Measurements from ENCODE around the gene IFI27L2.

The IFI27L2 gene

DNA sequence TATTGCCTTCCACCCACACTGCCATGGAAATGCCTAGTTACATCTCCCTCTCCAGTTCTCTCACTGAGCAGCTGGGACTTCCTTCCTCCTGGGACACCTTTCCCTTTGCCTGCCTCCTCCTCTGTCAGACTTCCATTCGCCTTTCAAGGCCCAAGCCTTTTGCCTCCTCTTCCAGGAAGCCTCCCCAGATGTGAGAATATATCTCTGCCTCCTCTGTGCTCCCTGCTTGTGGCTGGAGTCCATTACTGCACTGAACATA, 3.1 kb downstream of the IFI27L2 start:
- Histone ChIP-seq H3K4me3 (replicated peaks; ENCODE audit: insufficient read depth, low read length) (no peak overlapping the region), H3K27ac (replicated peaks) (no peak overlapping the region), H3K27me3 (ENCODE audit: insufficient read depth, poor library complexity, severe bottlenecking) (peaks cover 5% of the 10 kb centered on the region)
- DNase-seq (ENCODE audit: low read depth in 1 of 2, low spot score in 1 of 2): no peak
- no peak for TF ChIP-seq GABPA (IDR thresholded peaks at IDR 0.05; ENCODE audit: low read depth)
- TF ChIP-seq, protein P1, sequence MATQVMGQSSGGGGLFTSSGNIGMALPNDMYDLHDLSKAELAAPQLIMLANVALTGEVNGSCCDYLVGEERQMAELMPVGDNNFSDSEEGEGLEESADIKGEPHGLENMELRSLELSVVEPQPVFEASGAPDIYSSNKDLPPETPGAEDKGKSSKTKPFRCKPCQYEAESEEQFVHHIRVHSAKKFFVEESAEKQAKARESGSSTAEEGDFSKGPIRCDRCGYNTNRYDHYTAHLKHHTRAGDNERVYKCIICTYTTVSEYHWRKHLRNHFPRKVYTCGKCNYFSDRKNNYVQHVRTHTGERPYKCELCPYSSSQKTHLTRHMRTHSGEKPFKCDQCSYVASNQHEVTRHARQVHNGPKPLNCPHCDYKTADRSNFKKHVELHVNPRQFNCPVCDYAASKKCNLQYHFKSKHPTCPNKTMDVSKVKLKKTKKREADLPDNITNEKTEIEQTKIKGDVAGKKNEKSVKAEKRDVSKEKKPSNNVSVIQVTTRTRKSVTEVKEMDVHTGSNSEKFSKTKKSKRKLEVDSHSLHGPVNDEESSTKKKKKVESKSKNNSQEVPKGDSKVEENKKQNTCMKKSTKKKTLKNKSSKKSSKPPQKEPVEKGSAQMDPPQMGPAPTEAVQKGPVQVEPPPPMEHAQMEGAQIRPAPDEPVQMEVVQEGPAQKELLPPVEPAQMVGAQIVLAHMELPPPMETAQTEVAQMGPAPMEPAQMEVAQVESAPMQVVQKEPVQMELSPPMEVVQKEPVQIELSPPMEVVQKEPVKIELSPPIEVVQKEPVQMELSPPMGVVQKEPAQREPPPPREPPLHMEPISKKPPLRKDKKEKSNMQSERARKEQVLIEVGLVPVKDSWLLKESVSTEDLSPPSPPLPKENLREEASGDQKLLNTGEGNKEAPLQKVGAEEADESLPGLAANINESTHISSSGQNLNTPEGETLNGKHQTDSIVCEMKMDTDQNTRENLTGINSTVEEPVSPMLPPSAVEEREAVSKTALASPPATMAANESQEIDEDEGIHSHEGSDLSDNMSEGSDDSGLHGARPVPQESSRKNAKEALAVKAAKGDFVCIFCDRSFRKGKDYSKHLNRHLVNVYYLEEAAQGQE (IDR thresholded peaks at IDR 0.05; ENCODE audit: insufficient replicate concordance, low read depth): no peak
- no peak for TF ChIP-seq POLR2AphosphoS5 (IDR thresholded peaks at IDR 0.05; ENCODE audit: low read depth)
- TF ChIP-seq, protein P2, sequence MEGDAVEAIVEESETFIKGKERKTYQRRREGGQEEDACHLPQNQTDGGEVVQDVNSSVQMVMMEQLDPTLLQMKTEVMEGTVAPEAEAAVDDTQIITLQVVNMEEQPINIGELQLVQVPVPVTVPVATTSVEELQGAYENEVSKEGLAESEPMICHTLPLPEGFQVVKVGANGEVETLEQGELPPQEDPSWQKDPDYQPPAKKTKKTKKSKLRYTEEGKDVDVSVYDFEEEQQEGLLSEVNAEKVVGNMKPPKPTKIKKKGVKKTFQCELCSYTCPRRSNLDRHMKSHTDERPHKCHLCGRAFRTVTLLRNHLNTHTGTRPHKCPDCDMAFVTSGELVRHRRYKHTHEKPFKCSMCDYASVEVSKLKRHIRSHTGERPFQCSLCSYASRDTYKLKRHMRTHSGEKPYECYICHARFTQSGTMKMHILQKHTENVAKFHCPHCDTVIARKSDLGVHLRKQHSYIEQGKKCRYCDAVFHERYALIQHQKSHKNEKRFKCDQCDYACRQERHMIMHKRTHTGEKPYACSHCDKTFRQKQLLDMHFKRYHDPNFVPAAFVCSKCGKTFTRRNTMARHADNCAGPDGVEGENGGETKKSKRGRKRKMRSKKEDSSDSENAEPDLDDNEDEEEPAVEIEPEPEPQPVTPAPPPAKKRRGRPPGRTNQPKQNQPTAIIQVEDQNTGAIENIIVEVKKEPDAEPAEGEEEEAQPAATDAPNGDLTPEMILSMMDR (IDR thresholded peaks at IDR 0.05; ENCODE audit: insufficient read depth, low read length): no peak
- TF ChIP-seq SPI1 (IDR thresholded peaks at IDR 0.05; ENCODE audit: borderline replicate concordance, low read depth): no peak

DNA sequence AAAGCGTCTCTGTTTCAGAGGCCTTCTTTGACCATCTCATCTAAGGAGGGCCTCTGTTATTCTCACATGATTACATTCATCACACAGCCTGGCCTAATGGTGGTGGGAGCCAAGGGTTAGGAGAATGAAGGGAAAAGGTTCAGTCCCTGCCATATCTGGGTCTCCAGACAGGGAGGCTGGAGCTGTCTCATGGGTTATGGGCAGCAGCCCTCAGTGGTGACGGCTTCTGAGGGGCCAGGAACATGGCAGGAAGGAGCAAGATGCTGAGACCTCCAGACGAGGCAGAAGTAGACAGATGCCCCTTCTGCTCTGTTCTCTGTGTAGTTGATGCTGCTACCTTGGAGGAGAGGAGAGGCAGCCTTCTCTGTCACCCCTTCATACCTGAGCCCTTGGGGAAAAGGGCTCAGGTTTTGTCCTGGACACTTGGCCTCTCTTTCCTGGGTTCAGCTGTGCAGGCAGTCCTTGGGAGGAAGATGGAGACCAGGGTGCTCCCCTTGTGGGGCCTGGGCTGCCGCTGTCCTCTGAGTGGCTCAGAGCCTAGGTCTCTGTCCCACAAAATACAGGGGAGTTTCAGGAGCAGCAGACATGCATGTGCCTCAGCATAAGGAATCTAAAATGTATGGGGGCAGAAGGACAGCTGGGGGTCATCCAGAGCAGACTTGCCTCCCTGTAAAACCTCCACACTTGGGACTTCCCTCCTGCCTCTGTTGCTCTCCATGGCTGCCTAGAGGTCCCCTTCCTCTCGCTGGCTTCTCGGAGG, 3.6 kb downstream of the IFI27L2 start:
- TF ChIP-seq, protein P2 (IDR thresholded peaks at IDR 0.05; ENCODE audit: insufficient read depth, low read length): no peak
- TF ChIP-seq, protein P1 (IDR thresholded peaks at IDR 0.05; ENCODE audit: insufficient replicate concordance, low read depth): no peak
- TF ChIP-seq POLR2AphosphoS5 (IDR thresholded peaks at IDR 0.05; ENCODE audit: low read depth) (no peak), SPI1 (IDR thresholded peaks at IDR 0.05; ENCODE audit: borderline replicate concordance, low read depth) (no peak), GABPA (IDR thresholded peaks at IDR 0.05; ENCODE audit: low read depth) (no peak)
- Histone ChIP-seq H3K27me3 (ENCODE audit: insufficient read depth, poor library complexity, severe bottlenecking) (peaks cover 5% of the 10 kb centered on the region), H3K27ac (replicated peaks) (no peak overlapping the region), H3K4me3 (replicated peaks; ENCODE audit: insufficient read depth, low read length) (no peak overlapping the region)
- DNase-seq (ENCODE audit: low read depth in 1 of 2, low spot score in 1 of 2): no peak

DNA sequence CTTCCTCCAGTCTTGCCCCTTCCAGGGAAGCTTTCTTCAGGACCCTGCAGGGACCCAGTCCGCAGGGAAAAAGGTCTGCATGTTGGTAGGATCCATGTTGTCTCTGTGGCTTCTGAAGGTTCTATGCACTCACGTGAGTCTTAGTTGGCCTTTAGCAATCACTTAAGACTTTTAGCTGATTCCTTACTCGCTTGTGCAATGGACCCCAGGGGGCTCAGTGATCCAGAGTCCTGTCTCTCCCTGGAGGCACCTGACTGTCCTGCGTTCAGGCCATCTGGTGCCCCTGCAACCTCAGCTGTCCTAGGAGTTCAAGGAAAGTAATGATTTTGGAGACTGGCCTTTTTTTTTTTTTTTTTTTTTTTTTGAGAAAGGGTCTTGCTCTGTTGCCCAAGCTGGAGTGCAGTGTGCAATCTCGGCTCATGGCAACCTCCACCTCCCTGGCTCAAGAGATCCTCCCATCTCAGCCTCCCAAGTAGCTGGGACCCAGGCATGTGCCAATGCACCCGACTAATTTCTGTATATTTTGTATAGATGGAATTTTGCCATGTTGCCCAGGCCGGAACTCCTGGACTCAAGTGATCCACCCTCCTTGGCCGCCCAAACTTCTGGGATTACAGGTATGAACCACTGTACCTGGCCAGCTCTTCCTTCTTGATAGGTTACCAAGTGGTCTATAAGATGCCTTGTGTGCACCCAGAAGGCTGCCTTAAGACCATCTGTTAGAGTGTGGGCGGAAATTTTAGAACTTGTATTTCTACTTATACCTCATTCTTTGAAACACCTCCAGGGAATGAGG, 4.6 kb downstream of the IFI27L2 start:
- TF ChIP-seq SPI1 (IDR thresholded peaks at IDR 0.05; ENCODE audit: borderline replicate concordance, low read depth) (no peak), POLR2AphosphoS5 (IDR thresholded peaks at IDR 0.05; ENCODE audit: low read depth) (no peak), GABPA (IDR thresholded peaks at IDR 0.05; ENCODE audit: low read depth) (no peak)
- TF ChIP-seq, protein P1 (IDR thresholded peaks at IDR 0.05; ENCODE audit: insufficient replicate concordance, low read depth): no peak
- TF ChIP-seq, protein P2 (IDR thresholded peaks at IDR 0.05; ENCODE audit: insufficient read depth, low read length): no peak
- Histone ChIP-seq H3K27me3 (ENCODE audit: insufficient read depth, poor library complexity, severe bottlenecking) (no peaks in the 10 kb centered on the region), H3K4me3 (replicated peaks; ENCODE audit: insufficient read depth, low read length) (no peak overlapping the region), H3K27ac (replicated peaks) (no peak overlapping the region)
- no peak for DNase-seq (ENCODE audit: low read depth in 1 of 2, low spot score in 1 of 2)

Data from HL-60 (cell line).